Measurements from ENCODE around the gene HSF4.

- TF ChIP-seq CTCF (conservative IDR thresholded peaks at IDR 0.05; ENCODE audit: low read depth, low read length), result no peak
- TF ChIP-seq EZH2 (IDR thresholded peaks at IDR 0.05; ENCODE audit: borderline replicate concordance, low read depth, low read length, poor library complexity, severe bottlenecking), result no peak
Measured at GRCh38 chr16:67115639-67116038, 48.9 kb upstream of the HSF4 start.

Data from A673 (cell line).